ENCODE results near the gene ANKRD34C. TPM values are rescaled to one million over a fixed set of nuclear protein-coding genes. Genes with fewer than 3 reads are reported as not detected.

ANKRD34C gene
- total RNA-seq, 1 experiment from 2014 or later: not detected

DNA sequence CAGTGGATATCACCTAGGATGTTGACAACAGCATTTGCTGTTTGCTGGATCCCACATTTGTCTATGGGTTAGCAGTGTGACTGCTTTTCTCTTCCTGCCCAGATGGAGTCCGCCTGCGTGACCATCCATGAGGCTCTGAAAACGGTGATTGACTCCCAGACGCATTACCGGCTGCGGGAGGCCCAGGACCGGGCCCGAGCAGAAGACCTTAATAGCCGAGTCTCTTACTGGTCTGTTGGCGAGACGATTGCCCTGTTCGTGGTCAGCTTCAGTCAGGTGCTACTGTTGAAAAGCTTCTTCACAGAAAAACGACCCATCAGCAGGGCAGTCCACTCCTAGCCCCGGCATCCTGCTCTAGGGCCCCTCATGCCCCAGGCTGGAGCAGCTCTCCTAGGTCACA, 39.4 kb downstream of the ANKRD34C start:
- H2BK5ac ChIP-seq (ENCODE audit: insufficient read length, low read length): no peak overlapping the region
- H3K79me1 ChIP-seq (ENCODE audit: insufficient read depth, low read depth, low read length, poor library complexity, severe bottlenecking): peaks cover 4% of the 10 kb centered on the region
- no peaks in the 10 kb centered on the region for H3K27me3 ChIP-seq (ENCODE audit: insufficient read depth, low read length)
- no peaks in the 10 kb centered on the region for H3K79me2 ChIP-seq (ENCODE audit: insufficient read depth, low read length)
- peaks cover 7 to 10% of the 10 kb centered on the region in 2 experiments for H3K9me3 Mint-ChIP-seq
- H3K27ac ChIP-seq (ENCODE audit: insufficient read length, low read depth, low read length): no peak overlapping the region
- H4K91ac ChIP-seq (ENCODE audit: insufficient read length, low read depth, low read length): no peak overlapping the region
- no peak overlapping the region for H3K56ac ChIP-seq (ENCODE audit: insufficient read length, low read depth, low read length)
- H3K4me1 Mint-ChIP-seq: no peaks in the 10 kb centered on the region
- H3K4me2 ChIP-seq (ENCODE audit: insufficient read depth, insufficient read length, low read length): no peak overlapping the region
- no peak overlapping the region for H2AFZ ChIP-seq (ENCODE audit: low read length)
- no peaks in the 10 kb centered on the region for H3K27me3 Mint-ChIP-seq (ENCODE audit: low read depth)
- H3K4me1 ChIP-seq (ENCODE audit: insufficient read depth, low read length): no peaks in the 10 kb centered on the region
- peaks cover 44 to 71% (median 56%) of the 10 kb centered on the region in 3 experiments for H3K36me3 Mint-ChIP-seq (ENCODE audit: insufficient read depth in 1 of 3, low read depth in 3 of 3)
- no peak overlapping the region for H2BK12ac ChIP-seq (ENCODE audit: insufficient read length, low read depth, low read length)
- no peak overlapping the region for H3K18ac ChIP-seq (ENCODE audit: insufficient read length, low read depth, low read length)
- no peak for TF ChIP-seq CTCF (conservative IDR thresholded peaks at IDR 0.05)
- WGBS (ENCODE audit: extremely low coverage, insufficient read length, low lambda C conversion rate): no CpG with 5 or more reads among the region's 14 CpGs
- H4K5ac ChIP-seq (ENCODE audit: insufficient read length, low read depth, low read length): no peak overlapping the region
- DNase-seq: no peak
- no peak overlapping the region for H2BK15ac ChIP-seq (ENCODE audit: low read depth, low read length)
- no peak overlapping the region for H2BK20ac ChIP-seq (ENCODE audit: low read depth, low read length, poor library complexity, severe bottlenecking)
- no peak overlapping the region for H3K4me3 Mint-ChIP-seq
- no peak overlapping the region for H2AK5ac ChIP-seq (ENCODE audit: insufficient read length, low read length)
- H3K9ac ChIP-seq (ENCODE audit: extremely low read depth, insufficient read length, low read length): no peak overlapping the region
- H3K23me2 ChIP-seq (ENCODE audit: insufficient read length, low read depth, low read length, poor library complexity, severe bottlenecking): no peaks in the 10 kb centered on the region
- no peak overlapping the region for H4K8ac ChIP-seq (replicated peaks; ENCODE audit: insufficient read length, low read depth, low read length)
- no peak overlapping the region; a peak in 2 of 7 replicates for H3K27ac Mint-ChIP-seq
- no peak overlapping the region for H2BK120ac ChIP-seq (ENCODE audit: low read depth, low read length, poor library complexity, severe bottlenecking)
- H3K23ac ChIP-seq (ENCODE audit: insufficient read length, low read depth, low read length): no peak overlapping the region
- no peak overlapping the region for H3K14ac ChIP-seq (ENCODE audit: insufficient read depth, low read length)
- no peaks in the 10 kb centered on the region for H4K20me1 ChIP-seq (ENCODE audit: control insufficient read depth, insufficient read depth, insufficient read length)
- H3K4ac ChIP-seq (ENCODE audit: low read depth, low read length): no peak overlapping the region
- H3K9me3 ChIP-seq (ENCODE audit: control insufficient read depth, low read depth, low read length): peaks cover 8% of the 10 kb centered on the region
- no peak overlapping the region for H3T11ph ChIP-seq (ENCODE audit: low read length)

All from H9 (cell line).